ENCODE data around the gene CLECL1. TPM values are rescaled to one million over a fixed set of nuclear protein-coding genes. Genes with fewer than 3 reads are reported as not detected.

Gene CLECL1
- total and polyA plus RNA-seq, 9 of the 15 experiments (the other 6 are each of a cell fraction or from before 2014, with no cell fraction given) = 0.13 to 0.25 TPM; not detected in 7

DNA sequence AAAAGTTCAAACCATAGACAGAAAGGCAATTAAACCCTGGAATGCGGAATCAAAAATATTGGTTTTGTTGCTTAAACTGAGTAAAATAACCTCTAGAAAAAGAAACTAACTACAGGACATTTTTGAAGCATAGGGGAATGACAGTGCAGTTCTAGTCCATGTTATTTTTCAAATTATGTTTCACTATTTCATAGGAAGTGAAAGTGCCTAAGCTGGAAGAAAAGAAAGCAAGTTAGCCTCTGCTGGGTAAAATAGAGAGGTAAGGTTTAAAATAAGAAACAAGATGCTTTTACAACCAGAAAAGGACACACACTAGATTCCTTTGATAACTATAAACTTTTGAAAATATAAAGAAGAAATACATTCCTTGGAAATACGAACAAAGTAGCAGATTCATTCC, 1.1 kb downstream of the CLECL1 start:
- FAIRE-seq (no peak), ATAC-seq (peak; percentile 46; the same call in 1 of the 3 replicates), DNase-seq (ENCODE audit: extremely low read depth in 1 of 4, low spot score in 3 of 4) (no peak)
- Histone ChIP-seq H3K79me2 (ENCODE audit: control insufficient read depth, insufficient read depth, low read length) (no peaks in the 10 kb centered on the region), H3K4me1 (replicated peaks in 1 of 2; ENCODE audit: control insufficient read depth in 2 of 2, insufficient read depth in 2 of 2, low read length in 2 of 2) (no peaks in the 10 kb centered on the region; a peak in 1 of 5 replicates), H3K9ac (ENCODE audit: insufficient read depth in 1 of 2, low read depth in 2 of 2, low read length in 2 of 2) (peak overlapping the region in 1 of 2 experiments; percentile 31; a peak in 1 of 4 replicates), H3K4me2 (ENCODE audit: insufficient read depth, low read length) (no peak overlapping the region), H3K27ac (ENCODE audit: extremely low read depth, low read depth, low read length) (peak overlapping the region; percentile 52; the same call in 1 of the 3 replicates), H3K9me1 (ENCODE audit: control insufficient read depth, insufficient read depth, low read length) (no peaks in the 10 kb centered on the region), H4K20me1 (replicated peaks; ENCODE audit: control insufficient read depth, insufficient read depth, low read length) (no peaks in the 10 kb centered on the region), H3K27me3 (ENCODE audit: control insufficient read depth in 2 of 2, insufficient read depth in 2 of 2, low read length in 2 of 2) (no peaks in the 10 kb centered on the region), H3K9me3 (replicated peaks; ENCODE audit: control insufficient read depth, insufficient read depth, low read depth, low read length) (no peaks in the 10 kb centered on the region), H3K4me3 (no peak overlapping the region), H2AFZ (ENCODE audit: low read depth, low read length) (peak overlapping the region; percentile 73), H3K36me3 (ENCODE audit: control insufficient read depth, insufficient read depth, low read length) (no peaks in the 10 kb centered on the region)
- intact Hi-C loops (cut with micrococcal nuclease) = no loop called here
- in situ Hi-C loops (cut with MboI) = no loop called here
- POLR2A ChIA-PET = no interaction called here
- WGBS (ENCODE audit: insufficient coverage, low coverage, missing lambda C conversion rate) = 45% methylated on average over 2 of the region's 2 CpGs
- BruUV-seq (replicated peaks) = no TSS peak
- CTCF ChIA-PET (ENCODE audit: low intra/inter-chr PET ratio) = no interaction called here
- TF ChIP-seq ZFP1 (CRISPR knock-in tag; IDR thresholded peaks at IDR 0.05) (no peak), XRCC3 (IDR thresholded peaks at IDR 0.05) (no peak), MAFG (tag; conservative IDR thresholded peaks at IDR 0.05) (peak; percentile 88), SMARCC2 (IDR thresholded peaks at IDR 0.05; ENCODE audit: low read depth) (0 out of 2 replicates have a peak, but pooled peaks have one; percentile 21), CC2D1A (IDR thresholded peaks at IDR 0.05) (no peak), C11orf30 (IDR thresholded peaks at IDR 0.05; ENCODE audit: low read depth) (peak; percentile 72), TCF7 (IDR thresholded peaks at IDR 0.05; ENCODE audit: borderline replicate concordance) (no peak), FOXM1 (IDR thresholded peaks at IDR 0.05; ENCODE audit: low read depth) (peak; percentile 74; the same call in 1 of the 2 replicates), FOXM1 (CRISPR knock-in tag; IDR thresholded peaks at IDR 0.05; ENCODE audit: low read depth) (no peak), SMARCA5 (IDR thresholded peaks at IDR 0.05) (no peak), ZNF253 (CRISPR knock-in tag; conservative IDR thresholded peaks at IDR 0.05) (no peak), TAL1 (IDR thresholded peaks at IDR 0.05) (no peak), NFE2L1 (tag; IDR thresholded peaks at IDR 0.05; ENCODE audit: borderline replicate concordance, low read depth) (peak; percentile 72; the same call in 1 of the 2 replicates)
- TF ChIP-seq, protein P1, sequence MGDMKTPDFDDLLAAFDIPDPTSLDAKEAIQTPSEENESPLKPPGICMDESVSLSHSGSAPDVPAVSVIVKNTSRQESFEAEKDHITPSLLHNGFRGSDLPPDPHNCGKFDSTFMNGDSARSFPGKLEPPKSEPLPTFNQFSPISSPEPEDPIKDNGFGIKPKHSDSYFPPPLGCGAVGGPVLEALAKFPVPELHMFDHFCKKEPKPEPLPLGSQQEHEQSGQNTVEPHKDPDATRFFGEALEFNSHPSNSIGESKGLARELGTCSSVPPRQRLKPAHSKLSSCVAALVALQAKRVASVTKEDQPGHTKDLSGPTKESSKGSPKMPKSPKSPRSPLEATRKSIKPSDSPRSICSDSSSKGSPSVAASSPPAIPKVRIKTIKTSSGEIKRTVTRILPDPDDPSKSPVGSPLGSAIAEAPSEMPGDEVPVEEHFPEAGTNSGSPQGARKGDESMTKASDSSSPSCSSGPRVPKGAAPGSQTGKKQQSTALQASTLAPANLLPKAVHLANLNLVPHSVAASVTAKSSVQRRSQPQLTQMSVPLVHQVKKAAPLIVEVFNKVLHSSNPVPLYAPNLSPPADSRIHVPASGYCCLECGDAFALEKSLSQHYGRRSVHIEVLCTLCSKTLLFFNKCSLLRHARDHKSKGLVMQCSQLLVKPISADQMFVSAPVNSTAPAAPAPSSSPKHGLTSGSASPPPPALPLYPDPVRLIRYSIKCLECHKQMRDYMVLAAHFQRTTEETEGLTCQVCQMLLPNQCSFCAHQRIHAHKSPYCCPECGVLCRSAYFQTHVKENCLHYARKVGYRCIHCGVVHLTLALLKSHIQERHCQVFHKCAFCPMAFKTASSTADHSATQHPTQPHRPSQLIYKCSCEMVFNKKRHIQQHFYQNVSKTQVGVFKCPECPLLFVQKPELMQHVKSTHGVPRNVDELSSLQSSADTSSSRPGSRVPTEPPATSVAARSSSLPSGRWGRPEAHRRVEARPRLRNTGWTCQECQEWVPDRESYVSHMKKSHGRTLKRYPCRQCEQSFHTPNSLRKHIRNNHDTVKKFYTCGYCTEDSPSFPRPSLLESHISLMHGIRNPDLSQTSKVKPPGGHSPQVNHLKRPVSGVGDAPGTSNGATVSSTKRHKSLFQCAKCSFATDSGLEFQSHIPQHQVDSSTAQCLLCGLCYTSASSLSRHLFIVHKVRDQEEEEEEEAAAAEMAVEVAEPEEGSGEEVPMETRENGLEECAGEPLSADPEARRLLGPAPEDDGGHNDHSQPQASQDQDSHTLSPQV (IDR thresholded peaks at IDR 0.05) = 0 out of 2 replicates have a peak, but pooled peaks have one; percentile 27
- TF ChIP-seq, protein P2, sequence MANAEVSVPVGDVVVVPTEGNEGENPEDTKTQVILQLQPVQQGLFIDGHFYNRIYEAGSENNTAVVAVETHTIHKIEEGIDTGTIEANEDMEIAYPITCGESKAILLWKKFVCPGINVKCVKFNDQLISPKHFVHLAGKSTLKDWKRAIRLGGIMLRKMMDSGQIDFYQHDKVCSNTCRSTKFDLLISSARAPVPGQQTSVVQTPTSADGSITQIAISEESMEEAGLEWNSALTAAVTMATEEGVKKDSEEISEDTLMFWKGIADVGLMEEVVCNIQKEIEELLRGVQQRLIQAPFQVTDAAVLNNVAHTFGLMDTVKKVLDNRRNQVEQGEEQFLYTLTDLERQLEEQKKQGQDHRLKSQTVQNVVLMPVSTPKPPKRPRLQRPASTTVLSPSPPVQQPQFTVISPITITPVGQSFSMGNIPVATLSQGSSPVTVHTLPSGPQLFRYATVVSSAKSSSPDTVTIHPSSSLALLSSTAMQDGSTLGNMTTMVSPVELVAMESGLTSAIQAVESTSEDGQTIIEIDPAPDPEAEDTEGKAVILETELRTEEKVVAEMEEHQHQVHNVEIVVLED (CRISPR knock-in tag; IDR thresholded peaks at IDR 0.05) = no peak
- TF ChIP-seq, protein P3, sequence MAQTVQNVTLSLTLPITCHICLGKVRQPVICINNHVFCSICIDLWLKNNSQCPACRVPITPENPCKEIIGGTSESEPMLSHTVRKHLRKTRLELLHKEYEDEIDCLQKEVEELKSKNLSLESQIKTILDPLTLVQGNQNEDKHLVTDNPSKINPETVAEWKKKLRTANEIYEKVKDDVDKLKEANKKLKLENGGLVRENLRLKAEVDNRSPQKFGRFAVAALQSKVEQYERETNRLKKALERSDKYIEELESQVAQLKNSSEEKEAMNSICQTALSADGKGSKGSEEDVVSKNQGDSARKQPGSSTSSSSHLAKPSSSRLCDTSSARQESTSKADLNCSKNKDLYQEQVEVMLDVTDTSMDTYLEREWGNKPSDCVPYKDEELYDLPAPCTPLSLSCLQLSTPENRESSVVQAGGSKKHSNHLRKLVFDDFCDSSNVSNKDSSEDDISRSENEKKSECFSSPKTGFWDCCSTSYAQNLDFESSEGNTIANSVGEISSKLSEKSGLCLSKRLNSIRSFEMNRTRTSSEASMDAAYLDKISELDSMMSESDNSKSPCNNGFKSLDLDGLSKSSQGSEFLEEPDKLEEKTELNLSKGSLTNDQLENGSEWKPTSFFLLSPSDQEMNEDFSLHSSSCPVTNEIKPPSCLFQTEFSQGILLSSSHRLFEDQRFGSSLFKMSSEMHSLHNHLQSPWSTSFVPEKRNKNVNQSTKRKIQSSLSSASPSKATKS (CRISPR knock-in tag; IDR thresholded peaks at IDR 0.05) = no peak
